Neural progenitor cell (in vitro differentiated cells): ENCODE measurements around the gene CC2D2B. TPM values are rescaled to one million over a fixed set of nuclear protein-coding genes. Genes with fewer than 3 reads are reported as not detected.

Experiments
- DNase-seq: peaks from one replicate; pipeline ENCODE4 v3.0.0-alpha.2; 2016; ENCODE audit warnings: low spot score
- H2AFZ ChIP-seq: fragments of 200-600 bp; sonication (generic); replicated peaks from 2 replicates; pipeline ENCODE4 v1.6.1; 2016; ENCODE audit warnings: antibody characterized with exemption
- H3F3A ChIP-seq: fragments of 200-600 bp; sonication (generic); 2 replicates; pipeline ENCODE4 v1.6.1; 2016; ENCODE audit warnings: antibody characterized with exemption, low read depth
- H3K27ac ChIP-seq: fragments of 200-600 bp; sonication (generic); 2 replicates; pipeline ENCODE4 v1.5.1; 2016; ENCODE audit warnings: mild to moderate bottlenecking
- H3K27me3 ChIP-seq: fragments of 200-600 bp; sonication (generic); 2 replicates; pipeline ENCODE4 v1.6.1; 2016; ENCODE audit warnings: mild to moderate bottlenecking, moderate library complexity
- H3K36me3 ChIP-seq: fragments of 200-600 bp; sonication (generic); 2 replicates; pipeline ENCODE4 v1.5.1; 2016
- H3K4me1 ChIP-seq: fragments of 200-600 bp; sonication (generic); 2 replicates; pipeline ENCODE4 v1.6.1; 2016; ENCODE audit warnings: mixed run types
- H3K4me2 ChIP-seq: fragments of 200-600 bp; sonication (generic); 2 replicates; pipeline ENCODE4 v1.6.1; 2016
- H3K4me3 ChIP-seq: fragments of 200-600 bp; sonication (generic); 2 replicates; pipeline ENCODE4 v1.5.1; 2016
- H3K79me2 ChIP-seq: fragments of 200-600 bp; sonication (generic); 2 replicates; pipeline ENCODE4 v1.6.1; 2016; ENCODE audit warnings: low read depth
- H3K9ac ChIP-seq: fragments of 200-600 bp; sonication (generic); 2 replicates; pipeline ENCODE4 v1.6.1; 2016
- H3K9me3 ChIP-seq: fragments of 200-600 bp; sonication (generic); 2 replicates; pipeline ENCODE4 v1.5.1; 2016; ENCODE audit warnings: low read depth
- H4K20me1 ChIP-seq: fragments of 200-600 bp; sonication (generic); 2 replicates; pipeline ENCODE4 v1.6.1; 2016; ENCODE audit warnings: low read depth
- H3K27ac Mint-ChIP-seq: 3 replicates; pipeline ENCODE4 v1.8.0; 2021; ENCODE audit warnings: mixed read lengths
- H3K27me3 Mint-ChIP-seq: 2 replicates; pipeline ENCODE4 v1.8.0; 2022; ENCODE audit warnings: low read depth, mild to moderate bottlenecking, inconsistent platforms, moderate library complexity, mixed read lengths; ENCODE audit not compliant: insufficient read depth
- H3K36me3 Mint-ChIP-seq: 3 replicates; pipeline ENCODE4 v1.8.0; 2021; ENCODE audit warnings: mixed read lengths
- H3K4me1 Mint-ChIP-seq: 3 replicates; pipeline ENCODE4 v1.8.0; 2021; ENCODE audit warnings: mixed read lengths
- H3K4me3 Mint-ChIP-seq: 3 replicates; pipeline ENCODE4 v1.8.0; 2021; ENCODE audit warnings: mild to moderate bottlenecking, moderate library complexity, mixed read lengths
- H3K9me3 Mint-ChIP-seq: 3 replicates; pipeline ENCODE4 v1.8.0; 2020; ENCODE audit warnings: mixed read lengths
- EZH2 ChIP-seq: fragments of 200-600 bp; sonication (generic); IDR thresholded peaks from 2 replicates; pipeline ENCODE4 v1.6.1; 2017; ENCODE audit warnings: antibody characterized with exemption, mild to moderate bottlenecking, moderate library complexity
- EZH2phosphoT487 ChIP-seq: fragments of 200-600 bp; sonication (generic); IDR thresholded peaks from 2 replicates; pipeline ENCODE4 v1.6.1; 2017; ENCODE audit warnings: antibody characterized with exemption
- microRNA-seq: library from miRNA; unstranded; fragments of <30 nt; microRNA quantifications from one replicate; pipeline ENCODE4, GENCODE V29; 2016
- small RNA-seq: library from RNA; depleted of rRNA; stranded (forward); fragments of <200 nt; gene quantifications from one replicate; pipeline ENCODE3, GENCODE V24; 2015
- total RNA-seq: library from RNA; depleted of rRNA; stranded (reverse); fragments of >200 nt; gene quantifications from 2 replicates; pipeline ENCODE4 v1.2.3, GENCODE V29; 2015; ENCODE audit warnings: low replicate concordance
- TF ChIP-seq, protein P1 (sequence below): fragments of 200-600 bp; sonication (generic); IDR thresholded peaks from 2 replicates; pipeline ENCODE4 v1.5.1; 2017; ENCODE audit warnings: antibody characterized with exemption, mild to moderate bottlenecking

Gene CC2D2B
- total RNA-seq, 1 donor from 2014 or later, result 0.37 TPM

DNA sequence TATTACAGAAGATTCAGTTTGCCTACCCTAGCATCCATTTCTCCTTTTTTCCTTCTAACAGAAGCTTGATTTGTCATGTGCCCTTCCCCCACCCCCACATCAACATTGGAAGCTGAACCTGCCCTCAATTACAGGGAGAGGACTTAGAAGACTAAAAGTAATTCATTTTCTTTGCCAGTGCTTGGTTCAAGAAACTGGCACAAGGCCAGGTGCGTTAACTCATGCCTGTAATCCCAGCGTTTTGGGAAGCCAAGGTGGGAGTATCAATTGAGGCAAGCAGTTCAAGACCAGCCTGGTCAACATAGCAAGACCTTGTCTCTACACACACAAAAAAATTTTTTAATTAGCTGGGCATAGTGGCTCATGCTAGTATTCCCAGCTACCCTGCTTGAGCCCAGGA, 168.2 kb downstream of the CC2D2B start:
- Mint-ChIP-seq H3K27me3 (no peaks in the 10 kb centered on the region), H3K36me3 (no peaks in the 10 kb centered on the region), H3K4me3 (no peak overlapping the region), H3K4me1 (peaks cover 5% of the 10 kb centered on the region), H3K9me3 (no peaks in the 10 kb centered on the region), H3K27ac (no peak overlapping the region)
- H3K9me3 ChIP-seq, result no peaks in the 10 kb centered on the region
- no peak for DNase-seq
- TF ChIP-seq EZH2, result no peak
- TF ChIP-seq, protein P1, sequence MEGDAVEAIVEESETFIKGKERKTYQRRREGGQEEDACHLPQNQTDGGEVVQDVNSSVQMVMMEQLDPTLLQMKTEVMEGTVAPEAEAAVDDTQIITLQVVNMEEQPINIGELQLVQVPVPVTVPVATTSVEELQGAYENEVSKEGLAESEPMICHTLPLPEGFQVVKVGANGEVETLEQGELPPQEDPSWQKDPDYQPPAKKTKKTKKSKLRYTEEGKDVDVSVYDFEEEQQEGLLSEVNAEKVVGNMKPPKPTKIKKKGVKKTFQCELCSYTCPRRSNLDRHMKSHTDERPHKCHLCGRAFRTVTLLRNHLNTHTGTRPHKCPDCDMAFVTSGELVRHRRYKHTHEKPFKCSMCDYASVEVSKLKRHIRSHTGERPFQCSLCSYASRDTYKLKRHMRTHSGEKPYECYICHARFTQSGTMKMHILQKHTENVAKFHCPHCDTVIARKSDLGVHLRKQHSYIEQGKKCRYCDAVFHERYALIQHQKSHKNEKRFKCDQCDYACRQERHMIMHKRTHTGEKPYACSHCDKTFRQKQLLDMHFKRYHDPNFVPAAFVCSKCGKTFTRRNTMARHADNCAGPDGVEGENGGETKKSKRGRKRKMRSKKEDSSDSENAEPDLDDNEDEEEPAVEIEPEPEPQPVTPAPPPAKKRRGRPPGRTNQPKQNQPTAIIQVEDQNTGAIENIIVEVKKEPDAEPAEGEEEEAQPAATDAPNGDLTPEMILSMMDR, result no peak
- no peak for TF ChIP-seq EZH2phosphoT487
- H3K9ac ChIP-seq, result no peak overlapping the region
- no peak overlapping the region for H3K4me2 ChIP-seq
- H3F3A ChIP-seq, result no peaks in the 10 kb centered on the region
- H2AFZ ChIP-seq, result no peak overlapping the region
- no peaks in the 10 kb centered on the region for H4K20me1 ChIP-seq
- H3K27me3 ChIP-seq, result no peaks in the 10 kb centered on the region
- peaks cover 10% of the 10 kb centered on the region for H3K4me1 ChIP-seq
- no peaks in the 10 kb centered on the region for H3K36me3 ChIP-seq
- no peaks in the 10 kb centered on the region for H3K79me2 ChIP-seq
- no peak overlapping the region for H3K27ac ChIP-seq
- H3K4me3 ChIP-seq, result no peak overlapping the region

GRCh38 chr10:96077156-96077555, 169.4 kb downstream of the CC2D2B start:
- Histone ChIP-seq H3K27me3 (no peaks in the 10 kb centered on the region), H4K20me1 (no peaks in the 10 kb centered on the region), H3K4me3 (no peak overlapping the region), H3K9me3 (no peaks in the 10 kb centered on the region), H3K4me1 (peaks cover 10% of the 10 kb centered on the region), H3K9ac (no peak overlapping the region), H3K36me3 (no peaks in the 10 kb centered on the region), H2AFZ (no peak overlapping the region), H3K4me2 (no peak overlapping the region), H3K79me2 (no peaks in the 10 kb centered on the region), H3K27ac (no peak overlapping the region), H3F3A (no peaks in the 10 kb centered on the region)
- Mint-ChIP-seq H3K4me1 (peaks cover 7% of the 10 kb centered on the region), H3K9me3 (no peaks in the 10 kb centered on the region), H3K4me3 (no peak overlapping the region), H3K27ac (no peak overlapping the region), H3K36me3 (no peaks in the 10 kb centered on the region), H3K27me3 (no peaks in the 10 kb centered on the region)
- TF ChIP-seq EZH2phosphoT487 (no peak), EZH2 (no peak)
- TF ChIP-seq, protein P1, result no peak
- DNase-seq, result no peak

GRCh38 chr10:96082153-96082552, 174.4 kb downstream of the CC2D2B start:
- Mint-ChIP-seq H3K36me3 (no peaks in the 10 kb centered on the region), H3K9me3 (no peaks in the 10 kb centered on the region), H3K4me3 (no peak overlapping the region), H3K27me3 (no peaks in the 10 kb centered on the region), H3K4me1 (peaks cover 7% of the 10 kb centered on the region), H3K27ac (no peak overlapping the region)
- Histone ChIP-seq H3K27me3 (no peaks in the 10 kb centered on the region), H3K79me2 (no peaks in the 10 kb centered on the region), H3K9ac (no peak overlapping the region), H3K27ac (no peak overlapping the region), H3K36me3 (no peaks in the 10 kb centered on the region), H3F3A (no peaks in the 10 kb centered on the region), H3K9me3 (no peaks in the 10 kb centered on the region), H2AFZ (no peak overlapping the region), H4K20me1 (no peaks in the 10 kb centered on the region), H3K4me1 (no peaks in the 10 kb centered on the region), H3K4me3 (no peak overlapping the region), H3K4me2 (no peak overlapping the region)
- DNase-seq, result no peak
- TF ChIP-seq EZH2phosphoT487 (no peak), EZH2 (no peak)
- TF ChIP-seq, protein P1, result no peak

Small RNA genes lying within 50 kb of the gene (microRNA-seq; reads per million reads assigned to microRNA genes)
- not detected for gene MIR3157

Small RNA genes lying within 50 kb of the gene (small RNA-seq; reads per million reads assigned to genes)
- not detected for gene MIR3157

Other genes with a start within 250 kb of the CC2D2B start
- 43.1 and 45.9 TPM in 2 replicates for gene TCTN3, start 214.0 kb upstream of the CC2D2B start, total RNA-seq
- gene ENTPD1, start 151.8 kb upstream of the CC2D2B start, total RNA-seq, result 0.46 and 1.6 TPM in 2 replicates
- 33.7 and 43.4 TPM in 2 replicates for gene CCNJ, start 135.6 kb downstream of the CC2D2B start, total RNA-seq
- 50.3 and 79.9 TPM in 2 replicates for gene ZNF518A, start 222.3 kb downstream of the CC2D2B start, total RNA-seq